Inflammatory macrophage (primary cell): ENCODE results near the gene SYNC.
"Not testable (repeated sequence)": the region's sequence is repeated elsewhere in the genome, so short reads cannot be mapped to it uniquely, and the experiment has no call there.

ENCODE experiments used
- DNase-seq, 2 donors: peaks; one replicate each; pipeline ENCODE4 v3.0.0-alpha.2; 2020 to 2022

The SYNC gene

GRCh38 chr1:32724678-32725614 lies 22.4 kb upstream of the SYNC start:
- DNase-seq: peak; percentile 30 to 64

DNA sequence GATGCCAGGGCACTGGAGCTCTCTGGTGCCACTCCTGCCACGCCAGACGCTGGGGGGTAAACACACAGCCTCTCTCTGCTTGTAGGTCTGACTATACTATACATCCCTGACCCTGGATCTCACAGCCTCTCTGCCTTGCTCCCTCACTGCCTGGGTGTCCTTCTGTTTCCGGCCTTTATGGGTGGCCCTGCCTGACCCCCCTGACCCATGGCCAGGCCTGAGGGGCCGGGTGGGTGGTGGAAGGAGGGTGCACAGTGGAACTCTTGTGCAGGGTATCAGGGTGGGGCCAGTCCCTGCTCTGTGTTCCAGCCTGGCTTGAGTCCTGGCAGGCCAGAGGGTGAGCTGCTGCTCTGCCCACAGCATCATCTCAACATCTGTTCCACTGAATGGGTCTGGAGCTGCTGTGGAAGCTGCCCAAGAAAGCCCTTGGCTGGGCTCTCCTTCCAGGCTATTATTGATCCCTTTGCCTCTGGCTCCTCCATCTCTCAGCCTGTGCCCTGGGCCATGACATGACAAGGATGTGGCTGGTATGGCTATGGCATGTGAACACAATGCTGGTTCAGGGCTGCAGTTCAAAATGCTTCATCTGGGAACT lies 17.2 kb upstream of the SYNC start:
- no peak for DNase-seq

DNA sequence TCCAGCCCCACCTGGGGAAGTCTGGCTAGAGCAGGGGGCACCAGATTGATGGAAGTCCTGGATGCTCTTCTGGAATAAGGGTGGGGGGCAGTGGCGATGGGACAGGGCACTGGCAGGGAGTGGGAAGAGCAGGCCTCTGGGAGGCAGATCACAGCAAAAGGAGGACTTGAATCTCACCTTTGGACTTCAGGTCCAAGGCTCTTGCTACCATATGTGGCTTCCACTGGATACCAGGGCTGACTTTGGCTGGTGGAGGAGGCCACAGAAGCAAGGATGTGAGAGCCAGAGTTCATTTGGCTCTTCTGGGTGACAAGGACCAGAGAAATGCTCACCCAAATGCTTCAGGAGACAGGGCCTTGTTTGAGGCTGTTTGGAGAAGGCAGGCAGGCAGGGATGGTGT lies 16.0 kb upstream of the SYNC start:
- DNase-seq: no peak

GRCh38 chr1:32718036-32718435 lies 15.5 kb upstream of the SYNC start:
- DNase-seq: no peak

- no peak for DNase-seq
These were observed 14.9 kb upstream of the SYNC start for GRCh38 chr1:32717503-32717902.

- no peak for DNase-seq
These were observed 14.0 kb upstream of the SYNC start for GRCh38 chr1:32716312-32717148.

DNA sequence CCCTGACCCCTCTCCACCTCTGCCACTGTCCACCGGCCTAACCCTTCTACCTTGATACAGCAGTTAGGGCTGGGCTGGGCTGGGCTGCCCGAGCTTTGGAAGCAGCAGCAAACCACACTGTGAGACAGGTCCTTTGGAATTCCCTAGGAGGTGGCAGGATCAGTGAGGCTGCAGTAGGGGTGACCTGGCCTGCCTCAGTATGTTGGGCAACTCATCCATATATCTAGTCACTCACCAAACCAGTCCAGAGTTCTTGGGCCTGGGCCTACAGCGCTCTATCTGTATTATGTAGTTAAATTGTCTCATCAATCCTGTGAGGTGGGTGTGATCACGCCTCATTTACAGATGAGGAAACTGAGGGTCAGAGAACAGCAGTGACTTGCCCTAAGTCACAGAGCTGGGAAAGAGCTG lies 13.3 kb upstream of the SYNC start:
- DNase-seq: no peak

DNA sequence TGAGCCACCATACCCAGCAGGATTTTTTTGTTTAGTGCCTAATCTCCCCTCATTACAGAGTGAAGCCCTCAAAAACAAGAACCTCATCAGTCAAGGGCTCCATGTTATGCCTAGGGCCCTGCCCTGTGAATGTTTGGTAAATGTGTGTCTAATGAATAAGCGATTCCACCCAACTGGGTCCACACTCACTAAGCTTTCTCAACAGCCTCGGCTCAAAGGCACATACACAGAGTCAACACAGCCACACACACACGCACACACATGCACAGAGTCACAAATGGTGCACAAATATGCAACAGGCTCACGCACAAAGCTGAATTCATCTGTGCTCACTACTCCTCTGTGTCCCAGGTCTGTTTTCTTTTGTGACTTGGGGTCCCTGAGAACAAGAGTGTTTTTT lies 11.7 kb upstream of the SYNC start:
- no peak for DNase-seq

DNA sequence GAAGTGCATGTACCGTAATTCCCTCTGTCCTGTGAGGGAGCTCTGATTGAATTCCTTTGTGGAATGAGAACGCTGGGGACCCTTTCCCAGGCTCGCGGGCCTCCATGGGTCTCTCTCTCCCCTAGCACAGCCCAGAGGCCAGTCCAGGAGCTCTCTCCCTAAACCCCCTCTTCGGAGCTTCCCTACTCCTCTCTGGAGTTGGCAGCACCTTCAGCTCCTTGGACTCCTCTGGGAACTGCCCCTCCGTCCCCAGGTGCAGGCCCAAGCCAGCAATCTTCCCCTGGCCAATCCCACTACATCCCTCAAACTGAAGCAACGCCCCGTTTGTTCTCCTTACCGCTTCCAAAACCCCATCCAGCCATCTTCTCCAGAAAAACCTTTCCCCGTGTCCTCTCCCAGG lies 10.5 kb upstream of the SYNC start:
- no peak for DNase-seq

- peak; percentile 59 to 69 for DNase-seq
These were observed 8.7 kb upstream of the SYNC start for GRCh38 chr1:32711221-32711620.

DNA sequence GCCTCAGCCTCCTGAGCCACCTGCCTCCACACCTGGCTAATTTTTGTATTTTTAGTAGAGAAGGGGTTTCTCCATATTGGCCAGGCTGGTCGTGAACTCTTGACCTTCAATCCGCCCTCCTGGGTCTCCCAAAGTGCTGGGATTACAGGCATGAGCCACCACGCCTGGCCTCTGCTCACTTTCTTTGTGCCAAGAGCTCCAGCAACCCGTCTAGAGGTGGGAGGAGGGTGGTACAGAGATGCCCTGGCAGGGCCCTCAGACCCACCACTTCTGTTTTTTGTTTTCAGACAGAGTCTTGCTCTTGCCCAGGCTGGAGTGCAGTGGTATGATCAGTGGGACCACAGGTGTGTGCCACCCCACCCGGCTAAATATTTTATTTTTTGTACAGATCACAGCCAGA lies 6.9 kb upstream of the SYNC start:
- DNase-seq: no peak

DNA sequence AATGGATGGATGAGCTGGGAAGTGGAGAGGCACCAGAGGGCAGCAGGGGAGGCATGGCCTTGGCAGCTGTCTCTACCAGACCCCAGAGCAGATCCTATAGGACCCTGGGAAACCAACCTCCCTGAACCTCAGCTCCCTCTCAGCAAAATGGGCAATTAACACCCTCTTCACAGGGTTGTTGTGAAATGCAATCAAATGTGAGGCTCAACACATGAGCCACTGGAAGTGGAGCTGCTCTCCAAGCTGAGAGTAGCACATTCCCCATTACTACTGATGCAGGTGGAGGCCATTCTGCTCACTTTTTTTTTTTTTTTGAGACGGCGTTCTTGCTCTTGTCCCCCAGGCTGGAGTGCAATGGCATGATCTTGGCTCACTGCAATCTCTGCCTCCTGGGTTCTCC lies 6.5 kb upstream of the SYNC start:
- no peak for DNase-seq

GRCh38 chr1:32706491-32706890 lies 3.9 kb upstream of the SYNC start:
- no peak for DNase-seq

- DNase-seq: no peak
These were observed 2.9 kb upstream of the SYNC start for GRCh38 chr1:32705516-32705915.

- no peak for DNase-seq
These were observed 1.1 kb upstream of the SYNC start for GRCh38 chr1:32703479-32704291.

DNA sequence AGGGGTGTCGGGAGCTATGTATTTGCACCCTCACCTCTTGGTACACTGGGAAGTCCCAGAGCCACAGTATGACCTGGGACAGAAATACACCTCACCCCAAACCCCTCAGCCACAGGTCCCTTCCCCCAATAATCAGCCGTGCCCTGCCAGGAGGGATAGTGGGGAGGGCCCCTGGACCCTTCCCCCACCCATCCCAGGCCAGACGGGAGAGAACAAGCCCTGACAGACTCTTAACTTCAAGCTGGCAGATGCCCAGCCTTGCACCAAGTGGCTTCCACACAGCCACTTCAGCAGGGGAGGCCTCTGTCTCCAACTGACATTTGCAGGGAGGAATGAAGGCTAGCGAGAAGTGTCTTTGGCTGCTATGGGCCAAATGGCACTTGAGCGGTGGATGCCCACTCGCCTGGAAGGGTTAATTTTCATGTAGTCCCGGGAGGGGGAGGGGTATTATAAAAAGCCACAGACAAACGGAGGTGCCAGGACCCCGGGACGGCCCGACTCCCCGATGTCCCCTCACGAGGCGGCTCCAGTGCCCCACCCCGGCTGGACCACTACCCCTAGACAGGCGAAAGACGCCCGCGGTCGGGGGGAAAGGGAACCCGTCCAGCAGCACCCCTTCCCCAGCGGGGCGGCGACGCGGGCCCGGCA lies 495 bp downstream of the SYNC start:
- no peak for DNase-seq

DNA sequence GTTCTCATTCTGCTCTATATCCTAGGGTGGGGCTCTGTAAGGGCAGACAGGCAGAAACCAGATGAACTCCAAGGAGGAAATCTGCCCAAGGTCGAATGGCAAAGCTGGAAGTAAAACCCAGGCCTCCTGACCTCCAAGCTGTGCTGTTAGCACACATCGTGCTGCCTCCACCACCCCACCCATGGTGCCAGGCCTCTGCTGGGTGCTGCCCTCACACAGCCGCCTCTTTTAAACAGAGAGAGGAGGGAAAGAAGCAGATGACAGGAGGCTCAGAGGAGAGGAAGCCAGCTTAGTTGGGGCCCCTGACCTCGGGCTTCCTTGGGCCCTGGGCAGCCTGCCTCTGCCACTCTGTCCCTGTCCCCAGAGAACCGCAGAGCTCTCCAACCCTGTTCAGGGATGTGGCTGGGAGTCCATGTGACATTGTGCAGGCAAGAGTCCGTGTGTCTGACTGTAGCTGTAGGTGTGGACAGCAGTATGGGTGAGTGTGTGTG lies 1.1 kb downstream of the SYNC start:
- DNase-seq: peak in 1 of 2 donors; percentile 13

DNA sequence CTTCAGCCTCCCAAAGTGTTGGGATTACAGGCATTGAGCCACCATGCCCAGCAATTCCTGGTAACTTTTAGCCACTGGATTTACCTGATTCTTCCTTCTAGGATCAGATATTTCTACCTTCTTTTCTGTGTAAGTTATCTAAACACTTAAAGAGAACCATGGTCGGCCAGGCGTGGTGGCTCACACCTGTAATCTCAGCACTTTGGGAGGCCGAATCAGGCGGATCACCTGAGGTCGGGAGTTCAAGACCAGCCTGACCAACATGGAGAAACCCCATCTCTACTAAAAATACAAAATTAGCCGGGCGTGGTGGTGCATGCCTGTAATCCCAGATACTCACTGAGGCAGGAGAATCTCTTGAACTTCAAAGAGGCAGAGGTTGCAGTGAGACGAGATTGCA lies 5.6 kb downstream of the SYNC start:
- DNase-seq: not testable (repeated sequence)

DNA sequence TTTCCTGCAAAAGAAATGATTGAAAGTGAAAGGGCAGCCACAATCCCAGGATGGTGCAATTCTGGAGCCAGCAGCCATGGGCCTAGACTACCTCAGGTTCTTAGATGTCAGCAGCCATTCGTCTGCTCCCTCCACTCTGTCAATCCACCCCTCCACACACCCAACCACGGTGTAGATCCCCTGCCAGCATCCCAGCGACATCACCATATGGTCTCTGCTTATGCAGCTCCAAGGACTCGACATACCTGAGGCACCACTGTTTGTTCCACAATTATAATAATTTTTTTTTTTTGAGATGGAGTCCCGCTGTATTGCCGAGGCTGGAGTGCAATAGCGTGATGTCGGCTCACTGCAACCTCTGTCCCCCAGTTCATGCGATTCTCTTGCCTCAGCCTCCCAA lies 6.5 kb downstream of the SYNC start:
- no peak for DNase-seq

DNA sequence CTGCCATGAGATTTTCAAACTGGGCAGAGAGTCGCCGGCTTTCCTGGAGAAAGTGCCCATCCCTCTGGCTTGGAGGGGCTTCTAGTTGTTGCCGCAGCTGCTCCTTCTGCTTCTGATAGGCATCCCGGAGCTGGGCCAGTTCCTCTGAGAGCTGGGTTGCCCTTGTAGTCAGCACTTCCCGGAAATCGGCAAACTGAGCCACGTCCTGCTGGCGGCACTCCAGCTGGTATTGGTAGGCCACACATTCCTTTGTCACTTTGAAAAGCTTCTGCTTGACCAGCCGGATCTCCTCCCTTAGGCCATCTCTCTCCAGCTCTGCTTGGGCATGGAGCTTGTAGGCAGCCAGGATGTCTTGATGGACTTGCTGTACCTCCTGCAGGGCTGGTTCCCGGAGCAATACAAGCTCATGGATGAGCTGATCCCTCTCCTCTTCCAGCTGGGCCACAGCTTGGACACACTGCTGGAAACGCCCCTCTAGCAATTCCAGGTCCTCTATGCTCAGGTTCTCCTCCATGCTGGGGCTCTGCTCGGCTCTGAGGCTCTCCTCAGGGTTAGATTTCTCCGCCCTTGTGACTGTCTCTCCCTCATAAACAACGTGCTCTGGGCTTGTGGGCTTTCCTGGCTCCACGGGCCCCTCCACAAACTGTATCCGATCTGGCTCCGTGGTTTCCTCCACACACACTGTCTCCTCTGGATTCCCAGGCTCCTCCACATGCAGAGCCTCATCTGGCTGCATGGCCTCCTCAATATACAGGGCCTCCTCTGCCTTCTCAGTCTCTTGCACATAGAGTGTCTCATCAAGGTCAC lies 7.3 kb downstream of the SYNC start:
- peak; percentile 40 to 58 for DNase-seq
